OCI-M2 (cell line): Measurements from ENCODE around the gene KIRREL3.

ENCODE experiments used
- DNase-seq: peaks from one replicate; lab custom pipeline; 2025; ENCODE audit not compliant: unreplicated experiment; lab: John Stamatoyannopoulos, UW

Gene KIRREL3

DNA sequence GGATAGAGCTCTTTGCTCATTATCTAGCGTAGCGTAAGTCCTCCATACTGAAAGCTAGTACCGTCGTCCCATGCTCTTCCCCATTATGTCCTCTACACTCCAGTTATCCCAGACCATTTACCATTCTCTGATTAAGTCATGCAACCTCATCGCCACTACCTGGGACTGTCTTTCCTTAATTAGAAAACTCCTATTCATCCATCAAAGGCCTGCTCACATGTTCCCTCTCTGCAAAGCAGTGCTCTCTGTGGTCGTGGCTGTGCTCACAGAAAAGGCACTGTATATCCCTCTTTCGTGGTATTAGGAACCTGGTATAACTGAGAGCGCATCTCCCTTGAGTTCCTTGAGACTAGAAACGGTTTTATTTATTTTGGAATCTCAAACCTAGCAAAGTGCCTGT lies 253.3 kb downstream of the KIRREL3 start:
- no peak for DNase-seq

DNA sequence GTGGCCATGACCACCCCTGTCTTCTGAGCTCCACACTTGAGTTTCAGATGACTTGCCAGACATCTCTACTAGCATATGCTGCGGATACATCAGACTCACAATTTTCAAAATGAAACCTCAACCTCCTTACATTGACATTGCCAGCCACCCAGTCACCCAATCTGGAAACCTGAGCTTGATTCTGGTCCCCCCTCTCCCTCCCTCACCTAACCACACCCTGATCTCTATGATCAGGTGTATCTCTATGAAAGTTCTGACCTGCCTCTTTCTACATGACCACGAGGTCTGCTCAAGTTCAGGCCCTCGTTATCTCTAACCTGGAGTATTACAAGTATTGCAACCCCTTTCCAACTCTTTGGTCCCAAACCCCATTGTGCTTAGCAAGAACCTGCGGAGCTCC lies 254.1 kb downstream of the KIRREL3 start:
- DNase-seq, result no peak

DNA sequence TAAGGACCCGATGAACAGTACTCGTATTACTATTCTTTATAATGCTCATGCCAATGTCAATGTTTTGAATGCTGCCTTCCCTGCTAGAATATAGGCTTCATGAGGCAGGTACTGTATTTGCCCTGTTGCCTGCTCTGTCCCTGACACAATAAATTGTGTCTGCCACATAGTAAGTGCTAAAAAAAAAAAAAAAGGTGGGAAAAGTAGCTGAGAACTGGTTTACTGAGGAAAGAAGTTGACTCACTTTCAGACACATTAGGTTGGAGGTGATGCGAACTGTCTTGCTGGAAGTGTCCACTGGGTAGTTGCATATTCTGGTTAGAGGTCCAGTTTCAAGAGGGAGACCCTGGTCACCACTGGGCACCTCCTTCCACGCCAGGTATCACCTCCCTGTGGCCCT lies 255.9 kb downstream of the KIRREL3 start:
- DNase-seq, result no peak

DNA sequence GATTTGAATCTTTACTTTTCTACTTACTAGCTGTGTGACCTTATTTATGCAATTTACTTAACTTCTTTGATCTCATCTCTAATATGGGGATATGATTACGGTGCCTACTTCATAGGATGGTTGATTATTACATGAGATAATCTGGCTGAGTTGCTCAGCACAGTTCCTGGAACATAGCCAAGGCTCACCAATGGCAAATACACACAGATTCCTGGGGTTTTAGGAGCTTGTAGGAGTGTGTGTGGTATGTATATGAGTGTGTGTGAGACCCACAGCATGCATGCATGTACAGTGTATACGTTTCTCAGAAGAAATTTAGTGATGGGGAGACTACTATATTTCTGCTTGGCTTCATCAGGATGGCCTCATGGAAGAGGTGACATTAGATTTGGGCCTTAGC lies 256.9 kb downstream of the KIRREL3 start:
- DNase-seq, result no peak

DNA sequence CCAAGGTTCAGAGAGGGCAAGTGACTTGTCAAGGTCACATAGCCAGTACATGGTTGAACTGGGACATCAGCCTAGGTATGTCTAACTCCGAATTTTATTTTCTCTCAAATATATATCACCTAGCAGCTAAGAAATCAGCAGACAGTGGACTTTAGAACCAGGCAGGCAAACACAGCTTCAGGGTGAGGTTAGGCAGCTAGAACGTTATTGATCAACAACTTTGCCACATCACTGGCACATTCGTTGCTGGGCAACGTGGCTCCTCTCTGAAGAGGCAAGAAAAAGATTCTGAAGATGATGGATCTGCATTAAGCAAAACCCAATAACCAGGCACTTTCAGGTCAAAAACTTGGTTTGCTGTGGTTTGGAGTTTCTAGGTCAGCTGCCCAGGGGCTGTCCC lies 258.0 kb downstream of the KIRREL3 start:
- no peak for DNase-seq

DNA sequence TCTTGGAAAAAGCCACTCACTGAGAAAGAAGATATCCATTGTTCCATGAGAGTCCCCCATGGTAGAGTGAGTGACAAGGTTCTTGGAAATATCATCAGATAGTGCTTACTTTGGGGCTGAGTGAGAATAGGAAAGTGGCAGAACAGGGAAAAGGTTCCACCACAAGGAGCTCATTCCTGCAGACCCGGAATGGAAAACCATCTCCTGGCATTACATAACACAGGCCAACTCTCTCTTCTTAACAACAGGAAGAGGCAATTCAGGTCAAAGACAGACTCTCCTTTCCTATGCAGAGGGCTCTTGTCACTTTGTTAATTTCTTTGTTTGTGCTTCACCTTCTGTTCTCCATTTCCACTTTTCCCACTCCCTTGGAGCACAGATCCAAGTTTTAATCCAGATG lies 259.7 kb downstream of the KIRREL3 start:
- DNase-seq, result no peak

DNA sequence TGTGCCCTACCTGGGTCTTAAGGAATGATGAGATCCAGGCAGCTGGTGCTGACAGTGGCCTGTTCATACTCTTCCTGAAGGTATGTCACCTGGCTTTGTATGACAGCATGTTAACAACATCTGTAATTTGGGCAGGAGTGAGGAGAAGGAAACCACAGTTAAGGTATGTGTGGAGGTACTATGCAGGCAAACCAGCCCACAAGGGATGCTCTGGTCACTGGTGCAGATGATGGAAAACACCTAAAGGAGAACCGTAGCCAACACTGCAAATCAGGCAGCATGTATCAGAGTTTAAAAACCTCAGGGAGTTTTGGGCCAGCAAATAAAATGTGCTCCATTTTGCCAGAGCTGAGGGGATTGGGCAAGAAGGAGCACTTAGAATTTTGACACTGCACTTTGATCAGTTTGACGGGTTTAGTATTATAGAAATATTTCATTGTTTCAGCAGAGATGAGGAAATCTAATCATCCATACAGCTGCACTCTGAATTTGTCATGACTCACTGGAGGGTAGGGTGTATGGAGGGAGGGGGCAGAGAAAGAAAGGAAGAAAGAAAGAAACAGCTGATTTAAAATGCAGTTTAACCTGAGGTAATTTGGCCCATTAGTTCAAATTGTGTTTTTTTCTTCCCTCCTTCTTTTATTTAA lies 260.9 kb downstream of the KIRREL3 start:
- DNase-seq, result no peak

DNA sequence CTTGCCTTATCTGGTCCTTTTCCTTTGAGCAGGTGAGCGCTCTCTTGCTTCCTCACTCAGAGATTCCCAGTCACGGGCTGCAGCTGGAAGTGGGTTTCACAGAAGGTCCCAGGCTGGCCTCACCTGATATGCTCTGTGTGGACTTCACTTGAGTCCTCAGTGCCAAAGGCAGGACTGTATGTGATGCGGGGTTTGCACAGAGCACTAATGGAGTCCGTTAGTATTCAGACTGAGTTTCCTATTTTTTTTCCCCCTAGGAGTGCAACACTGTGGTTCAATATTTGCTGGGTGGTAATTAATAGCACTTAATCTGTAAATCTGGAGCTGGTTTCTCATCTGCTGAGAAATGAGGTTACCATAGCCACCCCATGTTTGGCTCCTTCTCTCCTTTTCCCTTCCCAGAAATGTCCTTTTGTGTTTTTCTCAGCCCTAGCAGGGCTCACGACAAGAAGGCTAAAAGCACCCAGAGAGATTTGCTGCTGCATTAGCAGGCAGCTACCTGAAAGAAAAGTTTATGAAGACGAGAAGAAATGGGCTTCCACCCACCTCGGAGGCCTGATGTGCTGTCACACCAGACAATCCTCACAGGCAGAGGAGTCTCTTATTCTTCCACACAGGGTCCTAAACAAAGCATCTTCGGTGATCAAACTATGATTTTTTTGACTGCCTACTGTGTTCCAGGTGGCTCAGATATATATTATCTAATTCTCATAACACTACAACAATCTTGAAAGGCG lies 262.1 kb downstream of the KIRREL3 start:
- DNase-seq, result no peak

DNA sequence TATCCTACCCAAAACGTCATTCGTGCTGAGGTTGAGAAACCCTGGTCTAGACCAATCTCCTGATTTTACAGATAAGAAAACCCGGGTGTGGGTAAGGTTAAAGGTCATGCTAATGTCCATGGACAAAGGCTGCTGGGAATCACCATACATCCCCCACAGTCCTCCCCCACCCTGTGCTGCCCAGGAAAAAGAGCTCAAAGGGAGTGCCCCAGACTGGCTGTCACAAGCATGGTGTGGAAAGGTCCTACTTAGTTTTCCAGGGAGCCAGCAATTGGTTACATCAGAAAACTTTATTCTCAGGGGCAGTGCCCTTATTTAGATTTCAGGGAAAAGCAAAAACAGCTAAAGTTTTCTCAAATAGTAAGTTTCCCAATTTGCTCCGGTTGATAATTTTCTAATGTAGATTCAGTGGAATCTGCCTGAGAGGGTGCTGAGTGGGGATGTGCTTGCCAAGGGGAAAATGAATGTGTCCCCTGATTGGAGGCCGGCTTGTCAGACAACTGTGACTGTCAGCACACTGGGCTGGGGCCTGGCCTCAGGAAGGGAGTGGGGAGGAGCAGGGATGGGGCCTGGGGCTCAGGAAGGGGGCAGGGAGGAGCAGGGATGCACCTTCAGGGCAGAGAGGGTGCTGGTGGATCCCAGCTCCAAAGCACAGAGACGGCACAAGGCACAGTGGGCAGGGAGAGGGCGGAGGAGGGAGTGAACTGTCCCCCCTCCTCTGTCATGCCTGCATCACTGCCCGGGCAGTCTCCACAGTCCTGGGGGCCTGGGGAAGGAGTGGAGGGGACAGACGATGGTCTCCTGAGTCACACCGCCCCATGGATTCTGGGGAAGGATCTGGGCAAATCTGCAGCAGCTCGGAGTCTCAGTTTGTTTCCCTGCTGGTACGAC lies 263.6 kb downstream of the KIRREL3 start:
- no peak for DNase-seq

DNA sequence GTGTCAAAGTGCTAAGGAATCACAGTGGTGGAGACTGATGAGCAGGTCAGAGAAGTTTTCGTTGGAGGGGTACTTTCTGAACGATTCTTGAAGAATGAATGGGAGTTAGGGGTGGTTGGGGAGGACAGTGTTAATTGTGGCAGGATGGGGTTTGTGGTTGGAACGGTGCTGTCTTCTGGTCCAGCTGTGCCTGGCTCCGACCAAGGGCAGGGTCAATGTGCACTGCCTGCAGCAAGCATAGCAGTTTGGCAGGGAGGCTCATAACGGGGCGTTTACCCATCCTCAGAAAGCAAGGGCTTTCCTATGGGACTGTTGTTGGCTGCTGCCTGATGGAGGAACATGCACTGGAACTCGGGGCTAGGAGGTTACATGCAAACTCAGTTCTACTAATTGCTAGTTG lies 265.8 kb downstream of the KIRREL3 start:
- no peak for DNase-seq

DNA sequence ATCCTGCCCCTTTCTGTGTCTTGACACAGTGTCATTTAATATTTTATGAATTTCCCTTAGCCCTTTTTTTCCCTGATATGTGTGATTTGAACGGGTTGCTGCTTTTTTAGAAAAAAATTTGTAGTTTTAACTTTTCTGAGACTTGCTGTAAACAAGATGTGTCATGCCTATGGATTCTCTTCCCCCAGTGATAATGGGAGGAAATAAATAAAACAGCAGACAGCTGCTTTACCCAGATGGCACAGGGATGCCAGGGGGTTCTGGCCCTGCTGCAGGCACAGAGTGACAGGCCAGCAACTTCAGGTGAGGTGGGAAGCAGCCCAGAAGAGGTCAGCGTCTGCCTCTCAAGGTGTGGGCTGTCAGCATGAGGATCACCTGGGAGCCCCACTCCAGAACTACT lies 266.9 kb downstream of the KIRREL3 start:
- no peak for DNase-seq

DNA sequence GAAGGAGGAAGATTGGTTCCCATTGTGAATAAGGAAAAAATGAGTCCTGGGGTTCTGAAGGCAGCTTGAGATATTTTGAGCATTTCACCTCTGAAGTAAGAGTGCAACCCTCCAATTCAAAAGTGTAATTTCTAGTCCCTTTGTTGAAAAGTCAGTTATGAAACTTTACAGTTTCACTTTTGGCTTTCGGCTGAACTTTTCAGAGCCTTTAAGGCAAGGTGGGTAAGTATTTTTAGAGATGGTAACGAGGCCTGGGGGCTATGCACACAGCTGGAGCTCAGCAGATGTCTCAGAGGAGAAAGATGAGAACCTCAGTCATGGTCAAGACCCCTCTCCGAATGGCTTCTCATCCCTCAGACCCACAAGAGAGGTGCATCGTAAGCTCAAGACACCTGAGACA lies 267.6 kb downstream of the KIRREL3 start:
- DNase-seq, result no peak

DNA sequence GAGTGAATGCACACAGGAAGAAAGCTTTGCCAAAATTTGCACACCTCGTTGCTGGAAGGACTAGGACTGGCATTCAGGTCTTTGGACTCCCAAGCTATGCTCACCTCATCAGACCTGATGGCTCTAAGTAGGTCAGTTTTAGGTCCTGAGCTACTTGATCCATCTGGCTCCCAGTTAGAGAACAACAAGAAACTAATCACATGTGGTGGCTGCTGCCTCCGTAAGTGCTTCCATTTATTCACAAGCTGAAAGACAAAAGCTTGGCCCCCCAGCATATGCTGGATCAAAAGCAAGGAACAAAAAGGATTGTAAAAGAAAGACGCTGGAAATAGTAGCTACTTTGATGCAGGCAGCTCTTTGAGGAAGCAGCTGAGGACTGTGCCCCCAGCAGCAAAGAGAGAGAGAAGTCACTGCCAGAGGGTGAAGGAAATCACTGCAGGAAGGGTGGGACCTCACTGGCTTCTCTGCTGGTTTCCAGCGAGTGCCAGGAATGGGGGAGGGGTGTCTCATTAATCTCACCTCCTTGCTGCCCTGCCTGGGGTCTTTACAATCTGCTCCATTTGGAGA lies 268.9 kb downstream of the KIRREL3 start:
- no peak for DNase-seq

DNA sequence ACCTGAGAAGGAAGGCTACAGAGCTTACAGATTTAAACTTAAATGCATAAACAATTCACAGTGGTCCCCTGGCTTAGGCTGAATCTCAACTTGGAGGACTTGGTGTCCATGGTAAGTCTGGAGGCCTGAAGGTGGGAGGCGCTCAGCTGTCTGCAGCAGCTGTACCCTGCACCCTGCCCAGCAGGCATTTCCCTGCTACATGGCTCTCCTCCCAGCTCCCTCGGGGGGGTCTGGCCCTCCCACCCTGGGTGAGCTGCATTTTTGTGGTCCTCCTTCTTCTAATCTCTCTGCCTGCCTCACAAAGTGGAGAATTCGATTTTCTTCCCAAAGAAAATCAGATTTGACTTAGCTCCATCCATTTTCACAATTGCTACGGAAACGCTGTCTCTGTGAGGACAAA lies 273.2 kb downstream of the KIRREL3 start:
- DNase-seq, result no peak

DNA sequence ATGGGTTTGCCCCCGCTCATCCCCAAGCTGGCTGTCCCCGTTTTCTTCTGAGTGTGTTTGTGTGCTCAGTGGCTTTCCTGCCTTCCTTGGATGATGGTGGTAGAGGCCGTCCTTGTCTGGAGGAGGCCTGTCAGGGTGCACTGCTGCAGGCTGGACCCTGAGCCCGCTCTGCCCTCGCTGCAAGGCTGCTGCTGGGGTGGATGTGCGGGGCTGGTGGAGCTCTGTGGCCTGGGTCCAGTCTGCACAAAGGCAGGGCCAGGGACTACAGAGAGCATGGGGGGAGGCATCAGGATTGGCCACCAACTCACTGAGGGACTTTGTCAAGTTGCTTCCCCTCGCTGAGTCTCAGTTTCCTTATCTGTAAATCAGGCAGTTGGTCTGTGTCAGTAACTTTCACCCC lies 275.0 kb downstream of the KIRREL3 start:
- no peak for DNase-seq

DNA sequence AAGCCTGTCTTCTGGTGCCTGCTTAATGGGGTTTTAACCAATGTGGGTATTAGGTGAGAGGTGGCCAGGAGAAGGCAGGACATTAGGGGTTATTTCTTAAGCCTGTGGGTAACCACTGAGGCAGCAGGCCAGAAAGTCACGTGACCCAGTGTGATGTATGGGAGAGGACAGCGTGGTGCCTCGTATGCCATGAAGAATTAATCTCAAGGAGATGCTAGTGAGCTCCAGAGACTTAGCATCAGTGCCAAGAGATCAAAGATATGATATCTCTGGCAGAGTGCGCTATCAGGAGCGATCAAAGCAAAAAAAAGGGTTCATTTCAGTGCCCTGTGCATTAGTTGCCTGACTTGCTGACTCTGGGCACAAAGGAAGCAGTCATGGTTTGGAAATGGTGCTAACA lies 275.5 kb downstream of the KIRREL3 start:
- no peak for DNase-seq

DNA sequence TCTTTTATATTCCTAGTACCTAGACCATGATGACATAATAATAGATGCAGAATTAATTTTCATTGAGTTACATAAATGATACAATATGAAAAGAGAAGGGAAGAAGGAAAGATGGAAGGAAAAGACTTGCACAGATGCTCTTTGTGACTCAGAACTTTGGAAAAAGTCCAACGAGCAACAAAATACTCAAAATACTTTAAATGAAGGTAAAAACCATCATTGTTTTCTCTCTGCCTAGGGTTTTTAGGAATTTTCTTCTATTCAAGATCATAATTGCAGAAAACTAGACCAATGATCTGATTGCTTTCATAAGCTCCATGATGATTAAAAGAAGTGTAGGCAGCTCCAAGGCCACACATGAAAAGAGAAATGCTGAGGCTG lies 276.9 kb downstream of the KIRREL3 start:
- no peak for DNase-seq

DNA sequence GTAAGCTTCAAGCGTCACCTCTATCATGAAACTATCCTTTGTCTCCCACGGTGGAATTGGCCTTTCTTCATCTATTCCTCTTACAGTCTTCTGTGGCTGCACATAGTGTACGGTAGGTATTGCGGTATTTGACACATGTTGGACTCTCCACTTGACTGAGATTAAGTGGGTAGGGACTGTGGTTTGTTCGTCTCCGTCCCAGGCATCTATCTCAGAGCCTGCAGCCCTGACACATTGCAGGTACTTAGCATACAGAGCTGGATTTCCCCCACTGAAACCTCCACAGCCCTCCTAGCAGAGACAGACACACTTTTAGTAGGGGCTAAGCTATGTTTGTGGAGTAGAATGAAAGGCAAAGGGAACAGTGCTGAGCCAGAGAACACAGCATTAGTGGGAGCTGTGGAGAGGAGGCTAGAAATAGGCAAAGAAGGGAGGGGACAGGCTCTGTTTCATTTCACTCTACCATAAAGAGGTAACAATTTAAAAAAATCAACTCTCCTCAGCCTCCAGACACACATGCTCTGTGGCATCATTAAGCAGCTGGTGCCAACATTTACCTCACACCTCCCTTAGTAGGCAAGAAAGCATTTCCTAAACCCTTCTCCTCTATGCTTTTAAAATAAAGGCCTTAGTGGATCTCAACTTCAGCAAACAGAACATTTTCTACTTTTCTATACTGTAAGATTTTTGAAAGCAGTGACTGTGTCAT lies 277.5 kb downstream of the KIRREL3 start:
- no peak for DNase-seq

DNA sequence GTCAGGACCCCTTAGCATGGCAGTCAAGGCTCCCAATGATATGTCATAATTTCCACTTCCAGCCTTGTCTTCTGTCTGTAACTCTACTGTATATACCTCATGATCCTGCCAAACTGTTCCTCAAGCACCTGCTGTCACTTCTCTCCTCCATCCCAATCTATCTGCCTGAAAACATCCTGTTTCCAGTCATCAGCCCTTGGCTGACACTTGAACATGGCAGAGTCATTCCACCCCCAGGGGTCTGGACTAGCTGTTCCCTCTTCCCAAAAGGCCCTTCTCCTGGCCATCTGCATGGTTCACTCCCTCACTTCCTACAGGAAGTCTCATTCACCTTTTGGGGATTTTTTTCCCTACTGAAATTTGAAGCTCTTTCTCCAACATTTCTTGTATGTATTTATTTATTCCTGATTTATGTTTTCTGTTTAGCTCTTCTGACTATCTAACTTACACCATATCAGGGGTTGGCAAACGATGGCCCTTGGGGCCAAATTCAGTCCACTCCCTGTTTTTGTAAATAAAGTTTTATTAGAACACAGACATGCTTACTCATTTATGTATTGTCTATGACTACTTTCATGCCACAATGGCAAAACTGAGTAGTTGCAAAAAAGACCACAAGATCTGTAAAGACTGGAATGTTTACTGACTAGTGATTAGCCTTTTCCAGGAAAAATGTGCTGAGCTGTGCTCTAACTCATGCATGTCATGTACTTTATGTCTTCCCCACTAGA lies 278.4 kb downstream of the KIRREL3 start:
- no peak for DNase-seq

DNA sequence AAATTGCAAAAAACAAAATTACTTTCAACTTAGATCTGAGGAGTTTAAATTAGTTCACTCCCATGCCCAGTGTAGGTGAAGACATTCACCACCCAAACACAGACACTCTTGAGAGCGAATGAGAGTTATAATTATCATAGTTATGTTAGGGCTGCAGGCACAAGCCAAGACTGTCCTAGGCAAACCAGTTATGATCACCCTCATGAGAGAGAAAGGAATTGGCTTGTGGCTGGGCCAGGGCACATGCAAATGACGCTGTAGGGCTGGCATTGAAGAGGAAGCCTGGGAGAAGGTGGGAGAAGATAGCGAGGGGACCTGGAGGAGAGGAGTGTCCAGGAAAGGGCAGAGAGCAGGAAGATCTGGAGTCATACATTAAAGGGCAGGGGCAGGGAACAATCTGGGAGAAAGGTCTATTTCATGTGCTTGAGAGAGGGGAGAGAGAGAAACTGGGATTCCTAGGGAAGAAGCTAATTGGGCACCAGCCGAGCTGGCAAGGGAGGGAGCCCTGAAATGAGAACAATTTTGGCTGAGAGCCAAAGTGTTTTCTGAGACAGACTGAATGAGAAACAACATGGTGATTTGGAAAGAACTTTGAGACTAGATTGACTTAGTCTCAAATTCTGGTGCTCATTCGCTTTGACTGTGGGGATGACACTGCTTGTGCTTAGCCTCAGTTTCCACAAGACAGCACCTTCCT lies 279.9 kb downstream of the KIRREL3 start:
- no peak for DNase-seq
